Mucosa of descending colon (tissue), 3 donors: Measurements from ENCODE around the gene CRADD. TPM values are rescaled to one million over a fixed set of nuclear protein-coding genes. Genes with fewer than 3 reads are reported as not detected.

Source experiments
- ATAC-seq: fragments of 200-7000 bp; cut with Tn5 transposase; one replicate; pipeline ENCODE4 v1.9.1; 2020; ENCODE audit warnings: mild to moderate bottlenecking, moderate library complexity
- DNase-seq, 3 donors: peaks; one replicate each; pipeline ENCODE4 v3.0.0-alpha.2; 2020
- H3K36me3 ChIP-seq: fragments of 200-600 bp; one replicate; pipeline ENCODE4 v1.8.0; 2021; ENCODE audit warnings: low read depth, mild to moderate bottlenecking
- H3K4me1 ChIP-seq: fragments of 200-600 bp; one replicate; pipeline ENCODE4 v1.8.0; 2021; ENCODE audit warnings: low read depth, mild to moderate bottlenecking
- H3K4me3 ChIP-seq: fragments of 200-600 bp; one replicate; pipeline ENCODE4 v1.8.0; 2021; ENCODE audit warnings: mild to moderate bottlenecking
- H3K9me3 ChIP-seq: fragments of 200-600 bp; one replicate; pipeline ENCODE4 v1.8.0; 2021; ENCODE audit warnings: mild to moderate bottlenecking
- CTCF ChIP-seq: fragments of 200-600 bp; IDR thresholded peaks from one replicate; pipeline ENCODE4 v1.8.0; 2022; ENCODE audit warnings: antibody characterized with exemption, mild to moderate bottlenecking
- intact Hi-C, 2 donors: fragments of 100-400 bp; cut with DNase I in 1 of 2; cut with micrococcal nuclease in 1 of 2; formaldehyde crosslinking; loops; one replicate each; pipeline versions ENCODE4 v1.11.0 to v1.11.1; 2022; cut with DNase I, micrococcal nuclease
- total RNA-seq, 3 donors: library from RNA; stranded (reverse); fragmentation: NEBNext Ultra II Directional in 2 of 3; extraction: Animal tissue kit (Norgen Biotek cat#: 25700) in 2 of 3; gene quantifications; one replicate each; pipeline versions ENCODE4 v1.2.1 to v1.2.4, GENCODE V29; 2021 to 2023
- donor health status: DM: no; HTN: no; CAD: no; lungs with moderate emphysema.
- donor health status: DM: no; HTN: no; CAD: no.
- donor health status: DM: no; HTN: yes; CAD: no.

CRADD gene
- total RNA-seq, 3 donors from 2014 or later, result 18.4 to 27.9 (median 22.7) TPM

DNA sequence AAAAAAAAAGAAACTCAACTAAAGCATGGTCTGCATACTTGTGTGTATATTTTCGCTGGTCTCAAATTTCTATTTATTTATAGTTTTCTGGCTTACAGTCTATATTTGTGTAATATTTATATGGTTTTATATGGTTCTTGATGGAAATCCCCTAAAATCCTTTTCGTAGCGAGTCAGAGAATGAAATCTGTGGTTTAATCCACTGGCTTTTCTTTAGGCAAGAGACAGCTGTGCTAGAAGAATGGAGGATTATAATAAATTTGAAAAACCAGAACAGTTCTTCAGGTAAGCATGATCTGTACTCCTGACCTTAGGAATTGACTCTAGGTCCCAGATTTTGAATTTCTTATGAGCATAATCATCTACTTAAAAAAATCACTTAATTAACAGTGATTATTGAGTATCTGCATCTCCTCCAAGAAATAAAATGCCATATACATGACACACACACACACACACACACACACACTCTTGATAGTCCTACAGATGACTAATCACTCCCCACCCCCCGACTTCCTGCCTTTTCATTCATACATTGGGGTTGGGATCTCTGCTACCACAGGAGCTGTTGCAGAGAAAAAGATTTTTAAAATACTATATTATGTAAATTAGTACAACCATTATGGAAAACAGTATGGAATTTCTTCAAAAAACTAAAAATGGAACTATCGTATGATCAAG, 113.4 kb downstream of the CRADD start:
- Histone ChIP-seq H3K9me3 (no peaks in the 10 kb centered on the region), H3K4me3 (no peak overlapping the region), H3K36me3 (no peaks in the 10 kb centered on the region), H3K4me1 (no peaks in the 10 kb centered on the region)
- ATAC-seq (no peak), DNase-seq (no peak)
- no peak for TF ChIP-seq CTCF
- intact Hi-C loops, result no loop called here

DNA sequence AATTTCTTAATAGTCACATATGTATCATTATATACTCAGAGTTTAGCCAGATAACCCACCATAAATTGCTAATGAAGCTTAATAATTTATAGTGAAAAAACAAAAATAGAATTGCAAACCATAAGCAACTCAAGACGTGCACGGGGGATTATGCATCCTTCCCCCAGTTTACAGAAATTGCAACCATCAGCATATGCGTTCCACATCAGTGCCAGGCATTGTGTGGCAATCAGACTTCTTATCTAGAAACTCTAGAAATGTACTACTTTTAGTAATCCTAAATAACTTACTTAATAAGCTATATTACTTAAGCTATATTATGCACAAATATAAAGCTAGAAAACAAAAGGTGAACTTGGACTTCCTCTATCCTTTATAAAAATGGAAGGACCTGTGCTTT, 115.8 kb downstream of the CRADD start:
- DNase-seq (no peak), ATAC-seq (no peak)
- no peaks in the 10 kb centered on the region for H3K36me3 ChIP-seq
- H3K4me1 ChIP-seq, result no peaks in the 10 kb centered on the region
- H3K4me3 ChIP-seq, result no peak overlapping the region
- no peaks in the 10 kb centered on the region for H3K9me3 ChIP-seq
- TF ChIP-seq CTCF, result no peak
- intact Hi-C loops, result no loop called here

- H3K4me1 ChIP-seq, result no peaks in the 10 kb centered on the region
- no peak for ATAC-seq
- no peaks in the 10 kb centered on the region for H3K9me3 ChIP-seq
- no peak overlapping the region for H3K4me3 ChIP-seq
- TF ChIP-seq CTCF, result no peak
- intact Hi-C loops, result no loop called here
- H3K36me3 ChIP-seq, result no peaks in the 10 kb centered on the region
- DNase-seq, result no peak
Measured at GRCh38 chr12:93793983-93794382, 116.8 kb downstream of the CRADD start.

DNA sequence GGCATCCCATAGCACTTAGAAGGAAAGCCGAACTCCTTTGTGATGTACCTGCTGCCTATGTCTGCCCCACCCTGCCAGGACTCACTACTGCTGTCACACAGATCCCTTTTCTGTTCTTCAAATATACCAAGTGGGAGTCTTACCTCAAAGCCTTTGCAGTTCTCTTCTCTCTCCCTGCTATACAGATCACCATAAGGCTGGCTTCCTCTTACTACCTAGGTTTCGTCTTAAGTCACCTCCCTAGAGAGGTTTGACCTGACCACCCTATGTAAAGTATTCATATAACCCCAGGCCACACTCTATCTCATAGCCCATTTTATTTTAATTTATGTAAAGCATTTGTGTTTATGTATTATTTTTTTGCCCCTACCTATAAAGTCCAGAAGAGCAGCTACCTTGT, 117.6 kb downstream of the CRADD start:
- H3K9me3 ChIP-seq, result no peaks in the 10 kb centered on the region
- no peak for DNase-seq
- intact Hi-C loops, result no loop called here
- H3K4me1 ChIP-seq, result no peaks in the 10 kb centered on the region
- TF ChIP-seq CTCF, result no peak
- ATAC-seq, result no peak
- no peaks in the 10 kb centered on the region for H3K36me3 ChIP-seq
- no peak overlapping the region for H3K4me3 ChIP-seq

GRCh38 chr12:93795352-93795751, 118.2 kb downstream of the CRADD start:
- ATAC-seq (no peak), DNase-seq (no peak)
- TF ChIP-seq CTCF, result no peak
- H3K9me3 ChIP-seq, result no peaks in the 10 kb centered on the region
- no peak overlapping the region for H3K4me3 ChIP-seq
- intact Hi-C loops, result no loop called here
- no peaks in the 10 kb centered on the region for H3K4me1 ChIP-seq
- H3K36me3 ChIP-seq, result no peaks in the 10 kb centered on the region

- no peak for TF ChIP-seq CTCF
- ATAC-seq, result no peak
- Histone ChIP-seq H3K4me1 (no peaks in the 10 kb centered on the region), H3K4me3 (no peak overlapping the region), H3K9me3 (no peaks in the 10 kb centered on the region), H3K36me3 (no peaks in the 10 kb centered on the region)
- intact Hi-C loops, result no loop called here
- DNase-seq, result no peak
Measured at GRCh38 chr12:93796729-93797128, 119.6 kb downstream of the CRADD start.
